C4-2B (cell line): ENCODE measurements around the gene ADGRB3.

Experiments
- H3K27ac ChIP-seq: fragments of 450-650 bp; 2 replicates; pipeline ENCODE4 v1.5.1; 2017
- ZFX ChIP-seq: fragments of 450-650 bp; IDR thresholded peaks from 2 replicates; pipeline ENCODE4 v1.6.1; 2017
- TF ChIP-seq, protein P1 (sequence below): fragments of 450-650 bp; conservative IDR thresholded peaks from 2 replicates; pipeline ENCODE4 v1.5.1; 2017; ENCODE audit warnings: mild to moderate bottlenecking

ADGRB3 gene

DNA sequence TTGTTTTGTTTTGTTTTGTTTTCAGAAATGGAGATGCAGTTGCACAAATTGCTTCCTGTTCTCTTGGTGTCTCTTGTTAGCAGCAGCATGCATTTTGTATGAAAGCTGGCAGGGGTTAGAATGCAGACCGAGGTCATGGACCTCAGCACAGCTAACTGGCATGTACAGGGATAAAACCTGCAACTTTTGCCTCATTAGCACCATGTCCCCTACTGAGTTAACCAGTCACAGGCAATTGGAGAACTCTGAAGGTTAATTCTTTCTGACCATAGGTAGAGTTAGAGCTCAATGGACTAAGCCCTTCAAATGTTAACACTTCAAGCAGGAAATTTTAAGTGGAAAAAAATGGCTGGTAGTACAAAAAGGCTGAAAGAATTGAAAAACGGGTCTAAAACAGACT, 377.1 kb downstream of the ADGRB3 start:
- no peak for TF ChIP-seq ZFX
- TF ChIP-seq, protein P1, sequence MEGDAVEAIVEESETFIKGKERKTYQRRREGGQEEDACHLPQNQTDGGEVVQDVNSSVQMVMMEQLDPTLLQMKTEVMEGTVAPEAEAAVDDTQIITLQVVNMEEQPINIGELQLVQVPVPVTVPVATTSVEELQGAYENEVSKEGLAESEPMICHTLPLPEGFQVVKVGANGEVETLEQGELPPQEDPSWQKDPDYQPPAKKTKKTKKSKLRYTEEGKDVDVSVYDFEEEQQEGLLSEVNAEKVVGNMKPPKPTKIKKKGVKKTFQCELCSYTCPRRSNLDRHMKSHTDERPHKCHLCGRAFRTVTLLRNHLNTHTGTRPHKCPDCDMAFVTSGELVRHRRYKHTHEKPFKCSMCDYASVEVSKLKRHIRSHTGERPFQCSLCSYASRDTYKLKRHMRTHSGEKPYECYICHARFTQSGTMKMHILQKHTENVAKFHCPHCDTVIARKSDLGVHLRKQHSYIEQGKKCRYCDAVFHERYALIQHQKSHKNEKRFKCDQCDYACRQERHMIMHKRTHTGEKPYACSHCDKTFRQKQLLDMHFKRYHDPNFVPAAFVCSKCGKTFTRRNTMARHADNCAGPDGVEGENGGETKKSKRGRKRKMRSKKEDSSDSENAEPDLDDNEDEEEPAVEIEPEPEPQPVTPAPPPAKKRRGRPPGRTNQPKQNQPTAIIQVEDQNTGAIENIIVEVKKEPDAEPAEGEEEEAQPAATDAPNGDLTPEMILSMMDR: no peak
- H3K27ac ChIP-seq: no peak overlapping the region

DNA sequence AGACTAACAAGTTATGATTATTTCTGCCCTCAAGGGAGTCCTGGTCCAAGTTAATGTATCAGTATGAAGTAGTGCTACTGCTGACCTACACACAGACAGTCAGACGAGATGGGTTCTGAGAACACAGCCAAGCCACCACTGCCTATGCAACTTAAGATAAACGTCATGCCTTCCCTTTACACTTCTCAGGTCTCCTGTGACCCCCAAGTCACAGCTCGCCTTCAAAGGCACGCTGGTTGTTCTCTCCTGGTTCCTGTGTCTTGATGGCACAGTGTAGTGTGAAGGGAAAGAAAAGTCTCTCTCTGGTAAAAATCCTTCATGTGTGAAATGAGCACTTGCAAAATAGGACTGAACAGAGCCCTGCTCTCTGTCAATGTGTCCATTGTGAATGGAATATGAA, 377.8 kb downstream of the ADGRB3 start:
- H3K27ac ChIP-seq: no peak overlapping the region
- TF ChIP-seq, protein P1: no peak
- no peak for TF ChIP-seq ZFX

DNA sequence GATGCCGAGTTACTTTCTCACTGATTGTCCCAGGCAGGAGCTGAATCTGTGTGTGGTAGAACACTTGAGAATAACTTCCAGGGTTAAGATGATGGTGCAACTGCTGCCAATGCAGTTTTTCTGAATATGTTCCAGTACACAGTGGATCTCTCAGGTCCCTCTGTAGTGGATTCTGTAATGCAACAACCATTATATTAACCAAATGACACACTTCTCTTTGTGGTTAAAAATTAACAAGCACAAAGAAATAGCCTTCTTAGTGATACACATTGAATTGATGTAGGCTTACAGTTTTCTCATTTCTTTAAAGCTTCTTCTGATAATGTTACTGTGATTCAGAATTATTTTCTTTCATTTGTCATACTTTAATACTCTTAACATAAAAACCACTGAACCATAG, 383.8 kb downstream of the ADGRB3 start:
- TF ChIP-seq, protein P1: no peak
- no peak for TF ChIP-seq ZFX
- no peak overlapping the region for H3K27ac ChIP-seq

DNA sequence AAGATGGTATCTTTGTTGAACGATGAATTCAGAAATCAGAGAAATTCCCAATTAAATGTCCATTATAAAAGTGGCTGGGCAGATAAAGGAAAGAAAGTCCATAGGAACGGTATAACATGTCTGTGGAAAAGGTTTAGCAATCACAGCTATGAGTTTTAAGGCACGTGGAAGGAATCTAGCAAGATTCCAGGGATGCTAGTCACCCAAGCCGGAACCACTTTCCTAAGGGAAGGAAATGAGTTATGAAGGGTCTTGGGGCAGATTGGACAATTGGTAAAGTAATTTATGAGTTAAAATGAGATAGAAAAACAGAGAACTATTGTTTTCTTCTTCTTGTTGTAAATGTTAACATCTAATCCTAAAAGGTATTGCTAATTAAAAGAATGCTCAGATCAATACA, 384.8 kb downstream of the ADGRB3 start:
- no peak for TF ChIP-seq ZFX
- TF ChIP-seq, protein P1: no peak

DNA sequence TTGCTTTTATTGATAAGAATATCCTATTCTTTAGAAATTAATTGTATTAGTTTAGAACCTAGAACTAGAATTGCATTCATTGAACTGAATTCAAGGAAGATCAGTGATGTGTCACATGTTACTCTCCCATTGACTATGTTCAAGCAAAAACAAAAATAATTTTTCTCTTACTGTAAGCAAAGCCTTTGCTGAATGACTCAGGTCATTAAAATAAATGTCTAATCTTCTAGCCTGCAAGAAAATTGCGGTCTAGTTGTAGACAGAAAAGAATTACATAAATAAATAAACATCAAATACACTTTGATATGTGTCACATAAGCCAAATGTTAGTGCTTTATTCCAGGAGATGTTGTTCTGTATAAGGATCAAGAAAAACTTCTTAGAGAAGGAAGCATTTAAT, 387.9 kb downstream of the ADGRB3 start:
- no peak overlapping the region for H3K27ac ChIP-seq
- TF ChIP-seq, protein P1: no peak
- TF ChIP-seq ZFX: no peak

More for the DNA sequence above, 384.8 kb downstream of the ADGRB3 start:
- no peak overlapping the region for H3K27ac ChIP-seq

DNA sequence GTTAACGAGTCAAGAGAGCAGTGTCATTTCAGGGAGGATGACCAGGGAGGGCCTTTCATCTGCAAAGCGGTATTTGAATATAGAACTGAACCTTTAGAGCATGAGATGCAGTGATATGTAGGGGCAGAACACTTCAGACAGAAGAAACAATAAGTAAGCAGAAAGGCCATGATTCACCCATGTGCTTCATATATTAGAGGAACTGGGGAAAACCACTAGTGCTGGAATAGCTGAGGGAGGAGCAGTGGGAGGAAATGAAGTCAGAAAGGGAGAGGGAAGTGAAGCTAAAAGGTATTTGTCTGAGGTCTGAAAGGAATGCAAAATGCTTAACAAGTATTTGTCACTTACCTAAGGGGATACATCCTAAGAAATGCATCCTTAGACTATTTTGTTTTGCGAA, 391.2 kb downstream of the ADGRB3 start:
- TF ChIP-seq ZFX: no peak
- TF ChIP-seq, protein P1: no peak
- H3K27ac ChIP-seq: no peak overlapping the region

DNA sequence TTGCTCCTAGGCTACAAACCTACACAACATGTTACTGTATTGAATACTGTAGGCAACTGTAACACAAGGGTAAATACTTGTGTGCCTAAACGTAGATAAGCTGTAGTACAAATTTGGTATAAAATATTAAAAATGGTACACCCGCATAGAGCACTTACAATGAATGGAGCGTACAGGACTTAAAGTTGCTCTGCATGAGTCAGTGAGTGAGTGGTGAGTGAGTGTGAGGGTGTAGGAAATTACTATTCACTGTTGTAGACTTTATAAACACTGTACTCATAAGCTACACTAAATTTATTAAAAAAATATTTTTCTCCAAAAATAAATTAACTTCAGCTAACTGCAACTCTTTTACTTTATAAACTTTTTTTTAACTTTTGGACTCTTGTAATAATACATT, 391.6 kb downstream of the ADGRB3 start:
- TF ChIP-seq, protein P1: no peak
- no peak for TF ChIP-seq ZFX
- no peak overlapping the region for H3K27ac ChIP-seq
